Measurements from ENCODE around the gene RAPGEF6.
"Not testable (repeated sequence)": the region's sequence is repeated elsewhere in the genome, so short reads cannot be mapped to it uniquely, and the experiment has no call there.

RAPGEF6 gene

DNA sequence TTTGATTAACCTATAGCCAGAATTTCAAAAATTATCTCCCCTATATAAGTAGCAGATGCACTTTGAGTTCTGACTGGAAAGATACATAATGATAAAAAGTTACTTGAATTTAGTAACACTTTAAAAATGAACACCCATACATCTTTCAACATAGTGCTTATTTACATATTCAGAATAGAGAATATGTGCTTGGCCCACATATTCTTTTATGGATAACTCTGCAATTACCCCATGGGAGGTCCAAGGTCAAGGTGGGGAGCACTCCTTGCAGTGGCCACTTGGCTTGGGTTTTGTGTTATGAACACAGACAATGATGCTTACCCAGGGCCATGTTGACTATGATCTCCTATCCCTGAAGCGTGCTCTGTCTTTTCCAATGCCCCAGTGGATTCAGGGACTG lies 201.9 kb downstream of the RAPGEF6 start:
- no peak for DNase-seq (ENCODE audit: low read depth in 2 of 2)

DNA sequence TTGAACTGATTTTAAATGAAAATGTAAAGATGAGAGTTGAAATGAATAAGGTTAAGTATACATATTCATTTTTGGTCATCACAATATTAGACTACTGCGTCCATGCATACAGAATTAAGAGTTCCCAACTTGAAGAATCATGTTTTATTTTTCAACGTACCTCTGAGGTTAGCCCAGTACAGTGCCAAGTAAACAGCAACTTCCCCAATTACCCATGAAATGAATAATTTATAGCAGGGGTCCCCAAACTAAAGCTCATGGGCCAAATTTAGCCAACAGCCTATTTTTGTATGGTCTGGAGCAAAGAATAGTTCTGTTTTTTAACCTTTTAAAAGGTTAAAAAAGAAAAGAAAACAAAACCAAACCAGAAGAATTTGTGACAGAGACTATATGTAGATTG lies 203.2 kb downstream of the RAPGEF6 start:
- no peak for DNase-seq (ENCODE audit: low read depth in 2 of 2)

DNA sequence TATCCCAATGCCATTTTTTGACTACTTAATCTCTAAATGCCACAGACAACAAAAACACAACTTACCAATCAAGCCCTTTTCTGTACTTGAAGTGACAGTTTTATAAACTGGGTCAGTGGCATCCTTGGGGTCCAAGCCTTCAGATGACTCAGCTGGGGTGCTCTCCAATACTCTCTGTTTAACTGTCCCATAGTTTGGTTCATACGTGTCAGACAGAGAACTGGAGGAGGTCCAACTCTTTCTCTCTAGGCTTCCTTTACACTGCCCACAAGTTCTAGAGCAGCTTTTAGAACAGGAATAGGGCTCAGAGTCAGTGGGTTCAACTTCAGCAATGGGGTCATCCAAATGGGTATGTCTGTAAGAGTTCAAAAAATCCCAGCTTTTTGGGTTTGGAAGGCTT lies 204.2 kb downstream of the RAPGEF6 start:
- DNase-seq (ENCODE audit: low read depth in 2 of 2), result no peak

DNA sequence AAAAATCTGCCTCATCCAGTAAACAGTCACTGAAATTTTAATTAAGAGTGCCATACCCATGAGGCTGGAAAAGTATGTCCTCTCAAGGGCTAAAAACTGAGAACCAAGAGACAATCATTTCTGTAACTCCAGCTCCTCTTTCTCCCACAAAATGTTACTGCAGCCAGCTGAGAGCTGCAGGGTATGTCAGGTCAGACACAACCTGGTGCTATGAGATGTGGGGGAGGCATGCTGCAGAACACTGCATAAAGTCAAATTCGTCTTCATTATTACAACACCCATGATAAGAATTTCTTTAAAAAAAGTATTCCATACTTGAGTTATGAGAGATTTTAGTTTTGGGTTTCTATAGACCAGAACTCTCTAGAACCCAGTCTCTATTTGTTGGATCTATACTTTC lies 209.0 kb downstream of the RAPGEF6 start:
- DNase-seq (ENCODE audit: low read depth in 2 of 2), result no peak

DNA sequence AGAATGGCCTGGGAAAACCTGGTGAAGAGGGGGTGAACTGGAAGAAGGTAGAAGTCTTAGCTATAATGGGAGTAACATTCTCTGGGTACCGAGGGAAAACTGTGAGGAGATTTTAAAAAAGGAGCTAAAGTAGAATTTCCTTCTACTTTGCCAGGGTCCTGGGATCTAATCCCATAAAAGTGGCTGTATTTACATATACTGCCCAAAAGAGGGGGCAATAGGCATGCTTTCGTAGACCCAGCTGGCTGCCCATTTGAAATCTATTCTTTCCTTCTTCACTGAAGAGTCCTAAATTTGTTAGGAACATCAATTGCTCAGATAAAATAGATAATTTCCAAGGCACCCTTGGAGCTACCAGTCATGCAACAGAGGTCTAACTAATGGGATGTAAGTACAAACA lies 212.0 kb downstream of the RAPGEF6 start:
- DNase-seq (ENCODE audit: low read depth in 2 of 2), result peak in 1 of 2 experiments; percentile 7

DNA sequence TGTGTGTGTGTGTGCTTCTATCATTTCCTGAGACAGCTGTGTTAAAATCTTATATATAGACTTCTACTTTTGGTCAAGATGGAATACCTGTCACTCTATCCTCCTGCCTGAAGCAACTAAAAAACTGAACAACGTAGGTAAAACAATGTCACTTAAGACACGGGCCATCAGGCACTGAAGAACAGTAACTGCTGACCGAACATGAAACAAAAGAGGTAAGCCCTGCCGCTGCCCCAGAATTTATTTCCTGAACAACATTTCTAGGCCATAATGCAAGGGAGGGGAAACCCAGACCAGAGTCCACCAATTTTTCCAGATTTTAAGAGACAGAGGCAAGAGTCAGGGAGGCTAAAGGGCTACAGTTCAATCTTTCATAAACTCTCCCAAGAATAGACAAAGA lies 215.2 kb downstream of the RAPGEF6 start:
- no peak for DNase-seq (ENCODE audit: low read depth in 2 of 2)

DNA sequence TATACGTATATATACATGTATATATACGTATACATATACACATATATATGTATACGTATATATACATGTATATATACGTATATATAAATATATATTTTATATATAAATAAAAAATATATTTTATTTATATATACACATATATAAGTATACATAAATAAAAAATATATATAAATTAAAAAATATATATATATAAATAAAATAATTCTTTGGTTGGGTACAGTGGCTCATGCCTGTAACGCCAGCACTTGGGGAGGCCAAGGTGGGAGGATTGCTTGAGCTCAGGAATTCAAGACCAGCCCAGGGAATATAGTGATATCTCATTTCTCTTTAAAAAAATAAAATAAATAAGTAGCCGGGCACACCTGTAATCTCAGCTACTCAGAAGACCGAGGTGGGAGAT lies 216.2 kb downstream of the RAPGEF6 start:
- no peak for DNase-seq (ENCODE audit: low read depth in 2 of 2)

DNA sequence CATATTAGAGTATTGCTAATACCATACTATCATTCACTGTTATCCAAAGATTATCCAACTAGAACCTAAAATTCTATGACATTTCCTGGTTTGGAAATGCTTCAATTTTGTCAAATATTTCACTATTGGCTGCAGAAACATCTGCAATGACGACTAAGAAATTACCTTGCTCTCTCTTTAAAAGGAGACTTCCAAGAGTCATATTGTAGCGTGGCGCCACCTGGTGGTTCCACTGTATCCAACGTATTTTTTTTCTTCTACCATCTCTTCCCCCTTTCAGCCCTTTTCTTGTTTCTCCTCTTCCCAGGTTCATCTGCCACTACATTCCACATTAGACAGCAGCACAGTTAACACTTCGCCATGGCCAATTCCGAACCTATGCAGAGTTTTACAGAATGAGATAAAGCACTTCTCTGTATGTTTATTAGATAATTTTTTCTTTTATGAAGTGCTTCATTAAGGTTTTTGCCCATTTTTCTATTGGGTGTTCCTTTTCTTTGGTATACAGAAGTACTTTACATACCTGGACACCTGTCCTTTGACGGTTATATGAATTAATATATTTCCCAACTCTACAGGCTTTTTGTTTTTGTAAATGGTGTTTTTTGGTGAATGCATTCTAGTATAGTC lies 217.7 kb downstream of the RAPGEF6 start:
- peak; percentile 41 to 49 for DNase-seq (ENCODE audit: low read depth in 2 of 2)

DNA sequence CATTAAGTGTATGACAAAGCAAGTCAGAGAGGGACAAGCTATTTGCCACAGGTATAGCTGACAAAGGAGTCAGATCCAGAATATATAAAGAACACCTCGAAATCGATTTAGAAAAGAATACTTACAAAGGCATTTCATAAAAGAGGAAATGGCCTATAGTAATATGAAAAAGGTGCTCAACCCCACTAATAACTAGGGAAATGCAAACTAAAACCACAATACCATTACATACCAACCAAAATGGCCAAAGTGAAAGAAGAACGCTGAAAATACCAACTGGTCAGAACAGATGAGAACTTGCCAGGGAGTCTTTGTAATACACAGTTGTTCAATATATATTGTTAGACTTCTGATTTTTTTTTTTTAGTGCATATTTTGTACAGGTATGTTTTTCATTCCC lies 218.3 kb downstream of the RAPGEF6 start:
- no peak for DNase-seq (ENCODE audit: low read depth in 2 of 2)

DNA sequence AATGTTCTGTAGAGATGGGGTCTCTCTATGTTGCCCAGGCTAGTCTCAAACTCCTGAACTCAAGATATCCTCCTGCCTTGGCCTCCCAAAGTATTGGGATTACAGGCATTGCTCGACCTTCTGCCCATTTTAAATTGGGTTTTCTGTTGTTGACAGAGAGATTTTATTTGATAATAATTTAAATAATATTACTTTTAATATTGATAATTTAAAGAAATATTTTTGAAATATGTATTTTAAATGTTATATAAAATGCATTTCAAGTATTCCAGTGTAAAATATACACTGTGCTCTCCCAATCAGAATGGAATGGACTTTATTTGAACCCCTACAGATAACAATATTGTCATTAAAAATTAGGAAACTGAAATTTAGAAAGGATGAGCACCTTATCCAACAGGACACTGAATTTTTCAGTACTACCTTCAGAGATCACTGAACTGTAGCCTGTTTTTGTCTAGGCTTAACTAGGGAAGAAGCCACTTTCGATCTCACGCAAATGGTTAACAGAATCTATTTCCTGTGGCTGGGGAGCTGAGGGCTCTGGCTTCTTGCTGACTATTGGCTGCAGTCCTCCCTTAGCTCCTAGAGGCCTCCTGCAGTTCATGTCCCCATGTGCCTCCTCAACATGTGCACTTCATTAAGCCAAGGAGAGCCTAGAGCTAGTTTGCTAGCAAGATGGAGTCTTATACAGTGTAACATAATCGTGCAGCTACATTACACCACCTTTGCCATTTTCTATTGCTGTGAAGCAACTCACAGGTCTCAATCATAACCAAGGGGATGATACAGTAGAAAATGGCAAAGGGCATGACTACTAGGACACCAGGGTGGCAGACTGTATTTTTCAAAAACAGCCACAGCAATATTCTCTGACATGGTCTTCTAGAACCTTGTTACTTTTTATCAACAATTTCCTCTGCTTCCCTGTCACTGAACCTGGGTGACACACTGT lies 221.1 kb downstream of the RAPGEF6 start:
- DNase-seq (ENCODE audit: low read depth in 2 of 2), result peak; percentile 48 to 51

DNA sequence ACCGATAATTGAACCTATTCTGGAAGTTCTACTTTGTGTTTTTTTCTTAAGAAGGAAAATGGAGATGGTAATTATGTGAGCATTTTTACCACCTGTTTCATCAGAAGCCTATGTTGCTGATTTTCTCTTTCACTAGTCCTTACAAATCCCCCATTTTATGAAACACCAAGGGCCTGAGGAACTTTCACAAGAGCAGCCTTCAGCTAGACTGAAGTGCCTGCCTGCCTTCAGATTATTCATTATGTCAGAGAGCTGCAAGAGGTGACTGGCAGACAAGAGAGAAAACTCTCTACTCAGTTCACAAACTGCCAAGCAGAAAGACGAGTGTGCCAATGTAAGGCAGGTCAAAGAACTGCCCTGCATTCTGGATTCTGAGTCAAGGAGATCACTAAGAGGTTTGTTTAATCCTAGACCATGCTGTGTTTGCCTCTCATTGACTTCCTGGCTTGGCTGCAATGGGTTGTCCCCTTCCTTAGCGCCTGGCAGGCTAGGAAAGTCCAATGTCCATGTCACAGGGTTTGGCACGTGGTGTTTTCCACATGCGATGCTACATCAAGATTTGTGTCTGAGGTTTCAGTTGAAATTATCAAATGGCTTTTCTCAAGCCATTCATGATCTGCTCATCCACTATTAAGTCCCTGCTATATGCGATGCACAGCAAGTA lies 227.9 kb downstream of the RAPGEF6 start:
- no peak for DNase-seq (ENCODE audit: low read depth in 2 of 2)

DNA sequence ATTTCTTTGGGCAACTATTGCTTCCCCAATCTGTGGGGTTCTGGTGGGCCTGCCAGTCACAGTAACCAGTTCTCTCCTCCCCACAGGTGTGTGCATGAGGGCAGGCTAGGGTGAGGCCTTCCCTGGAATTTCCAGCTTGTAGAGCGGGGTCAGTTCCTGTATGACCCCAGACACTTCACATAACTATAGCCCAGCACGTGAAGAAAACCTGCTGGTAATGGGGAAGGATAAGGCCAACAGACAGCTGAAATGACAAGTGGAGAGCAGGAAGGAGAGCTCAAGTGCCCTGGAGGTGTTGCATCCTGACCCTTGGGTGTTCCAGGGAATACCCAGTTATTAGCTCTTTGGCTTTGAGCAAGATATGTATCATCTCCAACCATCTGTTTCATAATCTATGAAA lies 229.0 kb downstream of the RAPGEF6 start:
- DNase-seq (ENCODE audit: low read depth in 2 of 2), result no peak

DNA sequence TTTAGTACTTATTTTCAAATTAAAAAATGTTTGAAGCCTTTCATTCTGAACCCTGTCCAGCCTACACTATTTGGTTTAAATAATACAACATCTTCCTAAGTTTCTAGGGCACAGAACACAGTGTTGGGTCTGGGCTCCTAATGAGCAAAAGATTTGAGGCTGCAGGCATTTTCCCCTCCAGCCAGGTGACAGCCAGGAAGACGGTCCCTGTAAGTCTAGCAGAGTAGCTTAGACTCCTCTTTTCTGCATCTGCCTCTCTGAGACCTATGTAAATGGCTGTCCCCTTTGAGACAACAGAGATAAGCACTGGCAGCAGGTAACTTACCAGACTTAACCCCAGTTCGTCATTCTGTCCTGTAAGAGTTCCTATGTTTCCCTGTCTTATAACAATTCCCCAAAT lies 229.4 kb downstream of the RAPGEF6 start:
- no peak for DNase-seq (ENCODE audit: low read depth in 2 of 2)

DNA sequence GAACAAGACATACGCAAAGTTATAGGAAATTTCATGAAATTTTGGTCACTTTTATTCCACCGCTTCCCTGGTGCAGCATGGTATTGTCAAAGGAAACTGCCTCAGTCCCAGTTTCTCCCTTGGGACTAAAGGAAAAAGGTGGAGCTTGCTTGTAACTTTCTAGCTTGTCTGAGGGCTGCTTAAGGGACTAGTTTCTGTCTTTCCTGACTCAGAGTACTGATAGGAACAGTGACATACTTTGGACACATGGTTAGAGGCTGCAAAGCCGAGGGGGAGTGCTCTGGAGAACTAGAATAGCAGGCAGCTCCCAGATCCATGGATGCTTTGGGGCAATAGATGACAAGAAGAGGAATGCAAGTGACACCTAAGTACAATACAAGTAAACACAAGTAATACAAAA lies 234.4 kb downstream of the RAPGEF6 start:
- no peak for DNase-seq (ENCODE audit: low read depth in 2 of 2)

DNA sequence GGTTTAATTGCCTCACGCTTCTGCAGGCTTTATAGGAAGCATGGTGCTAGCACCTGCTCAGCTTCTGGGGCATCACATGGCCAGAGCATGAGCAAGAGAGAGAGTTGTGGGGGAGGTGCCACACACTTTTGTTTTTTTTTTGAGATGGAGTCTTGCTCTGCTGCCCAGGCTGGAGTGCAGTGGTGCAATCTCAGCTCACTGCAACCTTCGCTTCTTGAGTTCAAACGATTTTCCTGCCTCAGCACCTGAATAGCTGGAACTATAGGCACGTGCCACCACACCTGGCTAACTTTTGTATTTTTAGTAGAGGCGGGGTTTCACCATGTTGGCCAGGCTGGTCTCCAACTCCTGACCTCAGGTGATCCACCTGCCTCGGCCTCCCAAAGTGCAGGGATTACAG lies 236.0 kb downstream of the RAPGEF6 start:
- DNase-seq (ENCODE audit: low read depth in 2 of 2), result not testable (repeated sequence)

DNA sequence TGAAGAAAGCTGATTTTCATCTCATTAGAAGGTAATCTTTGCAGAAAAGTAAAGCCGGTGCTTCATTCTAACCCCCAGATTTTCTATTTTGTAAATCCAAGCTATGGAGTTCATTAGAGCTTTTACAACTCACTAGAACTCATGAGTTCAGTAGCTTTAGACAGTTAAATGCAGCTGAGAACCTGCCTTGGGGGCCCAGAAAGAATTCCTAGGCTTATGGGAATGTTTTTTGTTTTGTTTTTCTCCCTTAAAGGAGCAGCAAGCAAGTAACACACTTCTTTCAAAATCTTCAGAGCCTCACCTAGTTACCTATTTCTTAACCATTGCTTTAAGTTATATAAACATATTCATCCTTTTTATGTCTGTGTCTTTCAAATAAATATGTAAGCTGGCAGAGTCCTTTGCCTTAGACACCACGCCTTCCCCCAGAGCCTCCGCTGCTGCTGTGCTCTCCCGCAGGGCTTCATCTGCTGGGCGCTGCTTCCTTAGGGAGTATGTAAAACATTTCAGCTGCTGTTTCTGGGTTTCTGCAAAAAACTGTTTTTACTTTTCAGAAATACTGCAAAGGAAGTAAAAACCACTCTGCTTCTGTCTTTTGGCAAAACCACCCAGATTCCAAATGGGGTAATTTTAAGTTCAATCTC lies 238.3 kb downstream of the RAPGEF6 start:
- no peak for DNase-seq (ENCODE audit: low read depth in 2 of 2)

DNA sequence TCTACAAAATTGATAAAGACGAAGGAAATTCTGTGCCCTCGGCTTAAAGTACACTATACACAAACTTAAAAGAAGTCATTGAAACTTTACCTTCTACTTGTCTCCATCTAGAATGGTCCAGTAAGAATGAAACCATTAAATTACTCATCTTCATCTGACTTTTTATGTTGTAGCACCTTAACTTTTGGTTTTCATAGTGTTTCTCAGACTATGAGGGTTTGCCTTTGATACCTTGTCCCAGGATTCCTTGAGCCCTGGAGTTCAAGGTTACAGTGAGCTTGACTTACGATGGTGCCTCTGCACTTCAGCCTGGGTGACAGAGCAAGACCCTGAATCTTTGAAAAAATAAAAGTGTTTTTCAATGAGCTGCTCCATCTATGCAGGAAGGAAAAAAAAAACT lies 239.0 kb downstream of the RAPGEF6 start:
- DNase-seq (ENCODE audit: low read depth in 2 of 2), result no peak

DNA sequence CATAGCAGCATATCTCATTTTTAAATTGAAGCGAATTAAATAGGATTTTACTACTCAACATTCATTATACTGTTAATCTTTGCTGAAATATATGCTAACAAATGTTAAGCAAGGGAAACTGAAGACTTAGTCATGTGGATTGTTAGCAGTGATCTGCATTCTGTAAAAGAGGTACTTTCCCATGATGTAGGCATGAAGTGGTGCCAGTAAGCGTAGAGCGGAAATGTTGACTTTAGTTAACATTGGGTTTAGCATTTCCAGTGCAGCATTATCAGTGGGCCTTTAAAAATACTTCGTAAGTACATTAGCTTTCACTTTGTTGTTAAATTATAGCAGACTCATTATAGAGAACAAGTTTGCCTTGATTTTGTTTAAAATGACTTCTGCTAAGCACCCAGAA lies 240.9 kb downstream of the RAPGEF6 start:
- DNase-seq (ENCODE audit: low read depth in 2 of 2), result no peak

DNA sequence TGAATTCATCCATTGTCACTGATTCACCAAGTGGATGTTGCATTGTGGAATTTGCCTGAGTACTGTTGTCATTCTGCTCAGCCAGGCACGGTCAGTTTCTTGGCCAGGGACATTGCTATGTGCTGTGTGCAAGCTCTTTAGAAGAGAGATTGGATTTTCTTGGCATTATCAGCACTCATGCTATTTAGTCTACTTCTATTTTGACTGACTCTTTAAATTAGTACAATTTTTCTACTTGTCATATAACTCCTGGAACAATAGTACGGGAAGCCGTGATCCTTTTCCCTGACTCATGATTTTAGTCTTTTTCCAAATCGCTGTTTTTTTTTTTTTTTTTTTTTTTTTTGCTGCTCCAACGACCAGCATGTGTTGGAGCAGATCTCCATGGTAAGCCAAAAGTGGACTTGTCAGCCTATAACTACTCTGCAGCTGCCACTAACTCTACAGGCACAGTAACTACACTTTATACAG lies 241.5 kb downstream of the RAPGEF6 start:
- no peak for DNase-seq (ENCODE audit: low read depth in 2 of 2)

DNA sequence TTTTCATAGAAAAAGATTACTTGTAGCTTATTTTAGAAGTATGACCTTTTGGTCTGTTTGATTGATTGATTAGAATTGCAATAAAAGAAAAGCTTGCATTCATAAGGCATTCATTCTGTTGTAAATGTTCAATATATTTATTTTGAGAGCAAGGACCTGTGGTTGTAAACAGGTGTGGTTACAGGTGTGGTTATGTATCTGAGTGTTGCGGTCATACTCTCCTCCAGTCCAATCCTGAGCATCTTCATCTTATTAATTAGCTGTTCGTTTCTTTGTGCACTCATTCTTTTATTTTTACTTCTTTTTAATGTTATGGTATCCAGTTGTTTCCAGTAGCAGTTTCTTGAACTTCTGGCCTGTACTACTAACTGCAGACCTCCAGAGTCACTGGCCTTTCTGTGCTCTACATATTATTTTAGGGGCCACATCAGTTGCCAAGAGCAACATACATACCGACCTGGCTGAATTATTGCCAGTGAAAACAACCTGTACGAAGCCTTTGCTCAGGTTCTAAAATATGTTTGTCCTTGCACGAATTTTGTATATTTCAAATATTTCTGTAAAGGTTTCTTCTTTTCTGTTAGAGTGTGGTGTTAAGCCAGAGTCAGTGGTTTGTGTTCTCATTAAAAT lies 242.4 kb downstream of the RAPGEF6 start:
- no peak for DNase-seq (ENCODE audit: low read depth in 2 of 2)

DNA sequence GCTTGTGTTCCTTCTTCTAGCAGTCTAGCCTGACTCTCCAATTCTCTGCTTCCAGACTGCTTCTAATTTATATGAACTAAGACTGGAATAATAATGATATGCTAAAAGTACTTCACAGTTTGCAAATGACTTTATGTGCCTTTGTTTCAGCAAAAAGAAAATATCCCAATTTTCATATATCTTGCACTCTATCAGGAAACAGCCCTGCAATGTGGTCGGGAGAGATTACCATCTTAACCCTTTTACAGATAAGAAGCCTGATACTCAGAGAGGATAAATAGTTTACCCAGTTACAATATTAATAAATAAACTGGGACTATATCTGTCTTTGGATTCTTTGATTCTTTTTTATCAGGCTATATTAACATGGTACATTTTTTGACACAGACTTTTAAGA lies 245.2 kb downstream of the RAPGEF6 start:
- no peak for DNase-seq (ENCODE audit: low read depth in 2 of 2)
